GM21381 (cell line): ENCODE results near the gene QRICH1.
A peak's percentile ranks its signal among the peaks of the same experiment; 100 is the strongest.

ENCODE experiments used
- ATAC-seq: cut with Tn5 transposase; IDR thresholded peaks from one replicate; pipeline ENCODE4 v1.9.1; 2021; ENCODE audit warnings: mild to moderate bottlenecking, moderate library complexity; ENCODE audit not compliant: unreplicated experiment

Gene QRICH1, protein sequence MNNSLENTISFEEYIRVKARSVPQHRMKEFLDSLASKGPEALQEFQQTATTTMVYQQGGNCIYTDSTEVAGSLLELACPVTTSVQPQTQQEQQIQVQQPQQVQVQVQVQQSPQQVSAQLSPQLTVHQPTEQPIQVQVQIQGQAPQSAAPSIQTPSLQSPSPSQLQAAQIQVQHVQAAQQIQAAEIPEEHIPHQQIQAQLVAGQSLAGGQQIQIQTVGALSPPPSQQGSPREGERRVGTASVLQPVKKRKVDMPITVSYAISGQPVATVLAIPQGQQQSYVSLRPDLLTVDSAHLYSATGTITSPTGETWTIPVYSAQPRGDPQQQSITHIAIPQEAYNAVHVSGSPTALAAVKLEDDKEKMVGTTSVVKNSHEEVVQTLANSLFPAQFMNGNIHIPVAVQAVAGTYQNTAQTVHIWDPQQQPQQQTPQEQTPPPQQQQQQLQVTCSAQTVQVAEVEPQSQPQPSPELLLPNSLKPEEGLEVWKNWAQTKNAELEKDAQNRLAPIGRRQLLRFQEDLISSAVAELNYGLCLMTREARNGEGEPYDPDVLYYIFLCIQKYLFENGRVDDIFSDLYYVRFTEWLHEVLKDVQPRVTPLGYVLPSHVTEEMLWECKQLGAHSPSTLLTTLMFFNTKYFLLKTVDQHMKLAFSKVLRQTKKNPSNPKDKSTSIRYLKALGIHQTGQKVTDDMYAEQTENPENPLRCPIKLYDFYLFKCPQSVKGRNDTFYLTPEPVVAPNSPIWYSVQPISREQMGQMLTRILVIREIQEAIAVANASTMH

GRCh38 chr3:49093853-49094767, at the start of gene QRICH1:
QRICH1 (minus strand) TSS chr3:49094071; CDS start chr3:49077017, 17,054 bp downstream.
- peak; percentile 71 for ATAC-seq

GRCh38 chr3:49140080-49140479, 46.2 kb upstream of the QRICH1 start:
- ATAC-seq = no peak

- ATAC-seq = no peak
These were observed 41.6 kb upstream of the QRICH1 start for GRCh38 chr3:49135499-49135898.

GRCh38 chr3:49134471-49135265, 40.8 kb upstream of the QRICH1 start:
- no peak for ATAC-seq

DNA sequence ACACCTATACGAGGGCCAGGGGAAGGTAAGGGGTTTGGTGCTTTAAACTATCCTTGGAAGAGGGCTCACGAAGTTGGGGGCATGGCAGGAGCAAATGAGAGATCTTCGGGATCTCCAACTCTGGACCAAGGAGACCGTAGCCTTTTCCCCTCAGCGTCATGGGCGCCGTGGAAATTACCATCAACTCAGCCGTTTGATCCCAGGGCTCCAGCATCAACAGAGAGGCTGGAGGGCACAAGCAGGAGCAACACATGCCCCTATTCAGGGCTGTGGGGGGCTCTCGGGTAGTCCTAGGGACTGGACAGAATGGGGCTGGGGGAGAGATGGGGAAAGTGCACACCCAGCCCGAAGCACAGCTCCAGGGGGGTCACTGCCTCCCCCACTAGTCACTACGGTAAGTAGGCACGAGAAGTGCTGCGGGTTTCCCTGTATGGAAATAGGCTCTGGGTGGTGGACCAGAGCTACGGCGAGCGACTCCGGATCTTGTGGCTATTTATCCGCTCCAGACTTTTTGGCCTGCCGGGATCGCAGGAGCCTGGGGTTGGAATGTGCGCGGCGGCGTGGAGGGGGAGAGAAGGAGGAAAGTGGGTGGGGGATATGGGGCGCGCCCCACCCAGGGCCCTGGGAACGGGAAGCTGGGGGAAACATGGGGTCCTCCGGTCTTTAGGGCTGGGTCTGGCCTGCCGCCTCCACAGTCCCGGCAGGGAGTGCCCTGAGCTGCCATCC, 39.5 kb upstream of the QRICH1 start:
- no peak for ATAC-seq

- ATAC-seq = no peak
These were observed 38.8 kb upstream of the QRICH1 start, which contains the start of gene LAMB2 for GRCh38 chr3:49132437-49133225. LAMB2 (minus strand) TSS chr3:49133050; CDS start chr3:49132867, 183 bp downstream.

- no peak for ATAC-seq
These were observed 38.2 kb upstream of the QRICH1 start for GRCh38 chr3:49132073-49132436.

GRCh38 chr3:49131576-49131975, 37.7 kb upstream of the QRICH1 start:
- ATAC-seq = no peak

- no peak for ATAC-seq
These were observed 37.2 kb upstream of the QRICH1 start for GRCh38 chr3:49131040-49131439.

DNA sequence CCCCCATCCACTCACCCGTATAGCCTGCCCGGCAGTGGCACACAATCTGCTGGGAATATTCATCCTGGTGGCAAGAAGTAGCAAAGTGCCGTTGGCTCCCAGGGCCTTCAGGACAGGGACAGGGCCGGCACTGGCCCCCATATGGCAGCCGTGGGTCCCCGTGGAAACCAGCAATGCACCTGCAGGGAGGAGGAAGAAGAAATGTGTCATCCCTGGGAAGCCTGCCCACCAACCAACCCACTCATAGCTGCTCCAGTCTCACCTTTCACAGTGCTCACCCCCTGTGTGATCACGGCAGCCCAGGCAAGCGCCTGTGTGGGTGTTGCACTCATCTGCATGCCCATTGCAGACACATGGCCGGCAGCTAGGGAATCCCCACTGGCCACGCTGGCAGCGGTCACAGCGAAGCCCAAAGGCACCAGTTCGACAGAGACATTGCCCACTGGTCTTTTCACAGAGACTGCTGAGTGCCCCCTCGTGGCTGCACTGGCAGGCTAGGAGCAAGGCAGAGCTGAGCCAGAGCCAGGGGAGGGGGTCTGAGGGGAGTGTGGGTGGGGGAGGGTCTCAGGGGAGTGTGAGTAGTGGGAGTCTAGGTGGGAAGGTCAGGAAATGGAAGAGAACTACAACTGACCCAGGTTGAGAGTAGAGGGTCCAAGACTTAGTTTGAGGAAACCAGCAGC, 31.3 kb upstream of the QRICH1 start:
- ATAC-seq = no peak

DNA sequence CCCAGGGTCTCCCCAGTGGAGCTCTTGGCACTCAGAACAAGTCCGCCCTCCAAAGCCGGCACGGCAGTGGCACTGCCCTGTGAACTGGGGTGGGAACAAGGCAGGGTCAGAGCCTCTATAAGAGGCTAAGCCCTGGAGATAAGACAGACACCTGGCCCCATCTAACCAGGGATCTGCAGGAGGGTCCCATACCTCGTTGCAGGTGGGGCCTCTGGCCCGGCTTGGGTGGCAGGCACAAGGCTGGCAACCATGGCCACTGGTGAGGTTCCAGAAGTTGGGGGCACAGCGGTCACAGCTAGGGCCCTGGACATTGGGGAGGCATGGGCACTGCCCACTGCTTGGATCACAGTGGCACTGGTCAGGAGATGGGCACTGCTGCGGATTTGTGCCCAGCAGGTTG, 30.3 kb upstream of the QRICH1 start:
- no peak for ATAC-seq

- no peak for ATAC-seq
These were observed 29.8 kb upstream of the QRICH1 start for GRCh38 chr3:49123687-49124086.

DNA sequence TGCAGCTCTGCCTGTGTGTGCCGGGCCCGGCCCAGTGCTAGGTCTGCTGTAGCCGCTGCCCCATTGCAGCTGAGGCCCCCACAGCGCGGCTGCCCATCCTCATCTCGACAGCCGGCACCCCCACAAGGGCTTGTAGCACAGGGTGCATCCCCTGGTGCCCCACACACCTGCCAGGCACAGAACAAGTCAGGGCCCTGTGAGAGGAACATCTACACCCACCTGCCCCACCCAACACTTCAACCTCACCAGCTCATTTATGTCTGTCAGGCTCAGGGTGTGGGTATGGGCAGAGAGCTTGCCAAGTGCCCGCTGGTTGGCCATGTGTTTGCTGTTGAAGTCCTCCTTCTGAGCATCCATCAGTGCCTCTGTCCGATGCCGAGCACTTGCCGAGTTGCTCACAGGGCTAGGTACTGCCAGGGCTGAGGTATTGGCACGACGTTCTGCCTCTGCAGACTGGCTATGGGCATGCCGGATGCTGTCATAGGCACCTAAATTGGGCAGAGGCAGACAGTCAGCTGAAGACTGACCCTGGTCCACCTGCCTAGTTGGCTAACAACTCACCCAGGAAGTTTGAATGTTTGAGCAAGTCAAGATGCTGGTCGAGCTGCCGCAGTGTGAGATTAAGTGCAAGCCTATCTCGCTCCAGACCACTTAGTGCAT, 29.1 kb upstream of the QRICH1 start:
- no peak for ATAC-seq

DNA sequence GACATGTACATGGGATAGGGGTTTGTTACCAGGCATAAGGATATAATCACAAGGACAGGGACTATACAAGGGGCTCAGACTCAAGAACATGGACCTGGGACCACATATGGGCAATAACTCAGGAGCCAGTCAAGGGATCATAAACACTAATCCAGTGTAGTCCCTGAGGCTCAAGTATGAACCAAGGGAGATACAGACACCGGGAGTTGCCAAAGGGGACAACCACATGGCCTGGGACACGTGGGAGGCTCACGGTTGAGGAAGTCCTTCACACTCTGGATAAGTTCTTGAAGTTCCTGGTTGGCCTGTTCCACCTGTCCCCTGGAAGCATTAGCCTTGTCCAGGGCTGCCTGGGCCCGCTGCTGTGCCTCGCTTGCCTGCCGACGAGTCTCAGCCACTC, 28.6 kb upstream of the QRICH1 start:
- no peak for ATAC-seq

GRCh38 chr3:49122022-49122421, 28.2 kb upstream of the QRICH1 start:
- no peak for ATAC-seq

DNA sequence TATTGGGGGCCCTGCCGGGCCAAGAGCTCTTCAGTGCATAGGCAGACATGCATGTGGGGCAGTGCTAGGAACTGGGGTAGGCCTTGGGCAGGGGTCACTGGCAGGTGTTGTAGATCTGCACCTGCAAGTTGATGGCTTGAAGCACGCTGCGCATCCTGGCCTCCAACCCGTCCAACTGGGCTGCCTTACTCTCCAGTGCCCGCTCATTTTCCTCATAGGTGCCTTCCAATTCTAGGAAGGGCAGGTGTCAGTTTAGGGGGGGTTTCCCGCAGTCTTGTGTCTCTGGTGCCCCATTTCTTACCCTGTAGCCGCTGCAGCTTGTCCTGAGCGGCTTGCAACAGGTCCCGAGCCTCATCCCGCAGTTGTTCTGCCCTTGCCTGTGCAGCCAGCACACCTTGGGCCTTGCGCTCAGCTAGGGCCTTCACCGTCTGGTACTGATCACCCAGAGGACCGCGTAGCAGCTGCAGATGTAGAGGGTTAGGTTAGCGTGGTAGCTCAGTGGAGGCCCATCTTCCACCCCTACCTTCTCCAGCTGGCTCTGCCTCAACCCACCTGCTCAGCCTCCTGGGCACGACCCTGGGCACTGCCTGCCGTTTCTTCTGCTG, 27.4 kb upstream of the QRICH1 start:
- peak; percentile 6 for ATAC-seq

GRCh38 chr3:49120438-49121131, 26.7 kb upstream of the QRICH1 start, which contains the start of gene USP19:
USP19 (minus strand) TSS chr3:49120823; CDS start chr3:49119145, 1,678 bp downstream.
- ATAC-seq = peak; percentile 94
